Measurements from ENCODE around the gene ZDHHC11.
"Not testable (repeated sequence)": the region's sequence is repeated elsewhere in the genome, so short reads cannot be mapped to it uniquely, and the experiment has no call there.

Gene ZDHHC11

DNA sequence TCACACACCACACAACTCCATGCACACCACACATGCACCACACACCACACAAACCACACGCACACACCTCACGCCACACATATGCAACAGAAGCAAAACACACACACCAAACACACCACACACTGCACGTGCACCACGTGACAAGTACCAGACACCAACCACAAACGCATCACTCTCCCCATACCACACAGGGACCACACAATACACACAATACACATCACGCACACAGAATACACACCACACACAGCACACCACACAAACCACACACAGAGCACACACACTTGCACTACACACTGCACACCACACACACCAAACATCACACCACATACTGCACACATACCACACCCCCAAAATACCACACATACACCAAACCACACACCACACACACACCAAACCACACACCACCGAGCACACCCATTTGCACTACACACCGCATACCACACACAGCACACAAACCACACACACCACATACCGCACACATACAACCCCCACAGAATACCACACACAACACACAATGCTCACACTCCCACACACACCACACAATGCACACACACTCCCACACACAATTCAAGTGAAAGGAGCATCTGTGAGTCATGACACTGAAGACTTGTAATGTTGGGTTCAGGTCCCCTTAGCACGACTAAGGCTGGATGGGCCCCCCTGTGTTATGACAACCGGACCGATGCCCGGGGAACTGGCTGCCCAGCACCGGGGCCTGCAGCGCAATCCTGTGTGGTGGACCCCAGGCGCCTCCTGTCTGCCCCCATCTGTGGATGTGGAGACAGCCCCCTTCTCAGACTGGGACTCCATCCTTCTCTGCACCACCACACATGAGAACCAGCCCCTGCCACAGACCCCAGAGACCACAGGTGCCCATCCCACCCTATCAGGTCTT is 6.0 kb upstream of the ZDHHC11 start:
- DNase-seq = no peak

DNA sequence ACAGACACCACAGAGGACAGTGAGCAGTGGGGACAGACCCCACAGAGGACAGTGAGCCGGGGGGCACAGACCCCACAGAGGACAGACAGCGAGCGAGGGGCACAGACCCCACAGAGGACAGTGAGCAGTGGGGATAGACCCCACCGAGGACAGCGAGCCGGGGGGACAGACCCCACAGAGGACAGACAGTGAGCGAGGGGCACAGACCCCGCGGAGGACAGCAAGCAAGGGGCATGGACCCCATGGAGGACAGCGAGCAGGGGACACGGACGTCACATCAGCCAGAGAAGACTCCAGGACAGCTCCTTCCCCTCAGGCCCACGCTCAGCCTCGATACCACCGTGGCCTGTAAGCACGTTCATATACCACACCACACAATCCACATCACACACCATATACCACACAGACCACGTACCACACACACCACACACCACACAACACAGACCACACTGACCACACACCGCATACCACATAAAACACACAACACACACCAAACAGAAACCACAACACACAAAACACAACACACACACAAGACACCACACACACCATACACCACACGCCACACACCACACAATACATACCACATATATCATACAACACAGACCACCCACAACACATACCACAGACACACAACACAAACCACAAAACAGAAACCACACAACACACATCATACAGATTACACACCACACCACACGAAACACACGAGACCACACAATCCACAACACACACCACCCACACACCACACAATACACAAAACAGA is 5.2 kb upstream of the ZDHHC11 start:
- peak in 1 of 2 experiments; percentile 24 for DNase-seq

DNA sequence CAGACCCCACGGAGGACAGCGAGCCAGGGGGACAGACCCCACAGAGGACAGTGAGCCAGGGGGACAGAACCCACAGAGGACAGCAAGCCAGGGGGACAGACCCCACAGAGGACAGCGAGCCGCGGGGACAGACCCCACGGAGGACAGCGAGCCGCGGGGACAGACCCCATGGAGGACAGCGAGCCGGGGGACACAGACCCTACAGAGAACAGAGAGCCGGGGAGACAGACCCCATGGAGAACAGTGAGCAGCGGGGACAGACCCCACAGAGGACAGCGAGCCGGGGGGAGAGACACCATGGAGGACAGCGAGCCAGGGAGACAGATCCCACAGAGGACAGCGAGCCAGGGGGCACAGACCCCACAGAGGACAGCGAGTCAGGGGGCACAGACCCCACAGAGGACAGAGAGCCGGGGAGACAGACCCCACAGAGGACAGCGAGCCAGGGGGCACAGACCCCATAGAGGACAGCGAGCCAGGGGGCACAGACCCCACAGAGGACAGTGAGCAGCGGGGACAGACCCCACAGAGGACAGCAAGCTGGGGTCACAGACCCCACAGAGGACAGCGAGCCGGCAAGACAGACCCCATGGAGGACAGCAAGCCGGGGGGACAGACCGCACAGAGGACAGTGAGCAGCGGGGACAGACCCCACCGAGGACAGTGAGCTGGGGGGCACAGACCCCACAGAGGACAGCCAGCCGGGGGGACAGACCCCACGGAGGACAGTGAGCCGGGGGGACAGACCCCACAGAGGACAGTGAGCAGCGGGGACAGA is 4.4 kb upstream of the ZDHHC11 start:
- DNase-seq = no peak

DNA sequence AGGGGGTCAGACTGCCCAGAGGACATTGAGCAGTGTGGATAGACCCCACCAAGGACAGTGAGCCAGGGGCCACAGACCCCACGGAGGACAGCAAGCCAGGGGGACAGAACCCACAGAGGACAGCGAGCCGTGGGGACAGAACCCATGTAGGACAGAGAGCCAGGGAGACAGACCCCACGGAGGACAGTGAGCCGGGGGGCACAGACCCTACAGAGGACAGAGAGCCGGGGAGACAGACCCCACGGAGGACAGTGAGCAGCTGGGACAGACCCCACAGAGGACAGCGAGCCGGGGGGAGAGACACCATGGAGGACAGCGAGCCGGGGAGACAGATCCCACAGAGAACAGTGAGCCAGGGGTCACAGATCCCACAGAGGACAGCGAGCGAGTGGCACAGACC is 3.4 kb upstream of the ZDHHC11 start:
- no peak for DNase-seq

DNA sequence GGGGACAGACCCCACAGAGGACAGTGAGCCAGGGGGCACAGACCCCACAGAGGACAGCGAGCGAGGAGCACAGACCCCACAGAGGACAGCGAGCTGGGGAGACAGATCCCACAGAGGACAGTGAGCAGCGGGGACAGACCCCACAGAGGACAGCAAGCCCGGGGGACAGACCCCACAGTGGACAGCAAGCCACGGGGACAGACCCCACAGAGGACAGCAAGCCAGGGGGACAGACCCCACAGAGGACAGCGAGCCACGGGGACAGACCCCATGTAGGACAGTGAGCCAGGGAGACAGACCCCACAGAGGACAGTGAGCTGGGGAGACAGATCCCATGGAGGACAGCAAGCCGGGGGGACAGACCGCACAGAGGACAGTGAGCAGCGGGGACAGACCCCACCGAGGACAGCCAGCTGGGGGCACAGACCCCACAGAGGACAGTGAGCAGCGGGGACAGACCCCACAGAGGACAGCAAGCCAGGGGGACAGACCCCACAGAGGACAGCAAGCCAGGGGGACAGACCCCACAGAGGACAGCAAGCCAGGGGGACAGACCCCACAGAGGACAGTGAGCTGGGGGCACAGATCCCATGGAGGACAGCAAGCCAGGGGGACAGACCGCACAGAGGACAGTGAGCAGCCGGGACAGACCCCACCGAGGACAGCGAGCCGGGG is 2.8 kb upstream of the ZDHHC11 start:
- DNase-seq = not testable (repeated sequence)

DNA sequence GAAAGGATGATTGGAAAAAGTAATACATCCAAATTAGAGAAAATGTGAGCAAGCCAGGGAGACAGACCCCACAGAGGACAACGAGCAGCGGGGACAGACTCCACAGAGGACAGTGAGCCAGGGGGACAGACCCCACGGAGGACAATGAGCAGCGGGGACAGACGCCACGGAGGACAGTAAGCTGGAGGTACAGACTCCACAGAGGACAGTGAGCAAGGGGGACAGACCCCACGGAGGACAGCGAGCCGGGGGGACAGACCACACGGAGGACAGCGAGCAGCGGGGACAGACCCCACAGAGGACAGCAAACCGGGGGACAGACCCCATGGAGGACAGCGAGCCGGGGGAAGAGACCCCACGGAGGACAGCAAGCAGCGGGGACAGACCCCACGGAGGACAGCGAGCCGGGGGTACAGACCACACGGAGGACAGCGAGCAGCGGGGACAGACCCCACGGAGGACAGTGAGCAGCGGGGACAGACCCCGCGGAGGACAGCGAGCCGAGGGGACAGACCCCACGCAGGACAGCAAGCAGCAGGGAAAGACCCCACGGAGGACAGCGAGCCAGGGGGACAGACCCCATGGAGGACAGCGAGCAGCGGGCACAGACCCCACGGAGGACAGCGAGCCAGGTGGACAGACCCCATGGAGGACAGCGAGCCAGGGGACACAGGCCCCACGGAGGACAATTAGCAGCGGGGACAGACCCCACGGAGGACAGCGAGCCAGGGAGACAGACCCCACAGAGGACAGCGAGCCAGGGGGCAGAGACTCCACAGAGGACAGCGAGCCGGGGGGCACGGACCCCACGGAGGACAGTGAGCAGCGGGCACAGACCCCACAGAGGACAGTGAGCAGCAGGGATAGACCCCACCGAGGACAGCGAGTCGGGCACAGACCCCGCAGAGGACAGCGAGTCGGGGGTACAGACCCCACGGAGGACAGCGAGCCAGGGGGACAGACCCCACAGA is 1.9 kb upstream of the ZDHHC11 start:
- DNase-seq = no peak

DNA sequence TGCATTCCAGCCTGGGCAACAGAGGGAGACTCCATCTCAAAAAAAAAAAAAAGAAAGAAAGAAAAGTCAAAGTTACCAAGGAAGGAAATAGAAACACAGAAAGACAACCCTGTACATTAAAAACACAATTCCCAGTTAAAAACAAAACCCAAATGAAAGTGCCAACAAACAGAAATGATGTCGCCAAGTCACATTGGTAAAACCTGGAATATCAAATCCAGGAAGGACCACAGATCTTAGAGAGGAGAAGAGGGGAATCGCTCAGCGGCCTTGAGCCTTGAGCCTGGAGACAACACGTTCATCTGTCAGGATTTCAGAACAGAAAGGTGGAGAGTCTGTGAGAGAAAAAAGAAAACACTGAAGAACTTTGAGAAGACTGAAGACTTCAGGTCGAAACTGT is 1.2 kb upstream of the ZDHHC11 start:
- no peak for DNase-seq

DNA sequence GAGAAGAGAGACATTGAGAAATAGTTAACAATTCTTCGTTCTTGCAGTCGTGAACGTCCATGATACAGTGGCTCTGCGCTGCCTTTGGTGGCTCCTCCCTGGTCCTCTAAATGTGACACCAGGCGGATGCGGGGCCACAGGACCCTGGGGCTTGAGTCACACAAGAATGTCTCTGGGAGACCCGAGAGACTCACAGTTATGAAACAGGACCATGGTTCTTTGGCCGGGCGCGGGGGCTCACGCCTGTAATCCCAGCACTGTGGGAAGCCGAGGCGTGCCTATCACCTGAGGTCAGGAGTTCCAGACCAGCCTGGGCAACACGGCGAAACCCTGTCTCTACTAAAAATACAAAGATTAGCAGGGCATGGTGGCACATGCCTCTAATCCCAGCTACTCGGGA is 767 bp upstream of the ZDHHC11 start:
- DNase-seq = no peak

DNA sequence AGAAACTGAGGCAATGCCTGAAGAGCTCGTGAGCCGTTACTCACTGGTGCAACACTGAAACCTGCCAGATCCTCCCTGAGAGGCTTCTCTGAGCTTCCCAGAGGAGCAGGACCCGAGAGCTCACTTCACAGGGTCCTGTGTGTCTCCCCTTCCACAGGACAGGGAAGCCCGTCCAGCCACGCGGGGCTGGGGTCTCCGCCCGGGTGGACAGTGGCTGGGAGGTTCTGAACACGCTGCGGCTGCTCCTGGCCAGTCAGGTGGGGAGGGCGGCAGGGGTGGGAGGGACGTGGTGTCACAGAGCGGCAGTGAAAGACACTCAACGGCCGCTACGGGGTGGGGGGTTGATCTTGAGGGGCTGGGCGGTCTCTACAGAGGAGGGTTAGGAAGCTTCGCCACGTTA is 290 bp upstream of the ZDHHC11 start:
- DNase-seq = peak in 1 of 2 experiments; percentile 11

DNA sequence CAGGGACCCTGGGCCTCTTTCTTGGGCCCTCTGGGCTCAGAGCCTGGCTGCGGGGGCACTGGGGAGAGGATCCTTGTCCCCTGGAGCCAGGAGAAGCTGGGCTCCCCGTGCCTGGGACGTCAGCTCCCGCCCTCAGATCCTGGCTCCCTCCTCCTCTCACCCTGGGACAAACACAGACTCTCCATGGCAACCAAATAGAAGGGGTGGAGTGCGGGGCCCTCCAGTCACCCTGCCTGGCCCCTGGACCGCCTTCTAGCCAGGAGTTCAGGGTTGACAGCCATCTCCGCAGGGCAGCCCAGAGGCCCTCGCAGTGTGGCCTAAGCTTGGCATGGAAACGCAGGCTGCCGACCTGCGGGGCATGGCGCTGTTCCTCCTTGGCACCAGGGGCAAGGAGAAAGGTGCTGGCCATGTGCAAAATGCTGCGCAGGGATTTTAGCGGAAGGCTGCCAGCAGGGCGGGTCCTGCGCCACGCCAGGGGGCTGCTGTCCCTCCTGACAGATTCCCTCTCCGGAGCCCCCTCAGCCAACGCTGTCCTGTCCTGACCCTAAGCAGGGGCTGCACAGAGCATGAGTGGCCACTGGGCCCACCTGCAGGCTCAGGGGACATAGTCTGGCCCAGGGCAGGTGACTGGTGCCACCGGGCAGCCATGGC is 1.0 kb downstream of the ZDHHC11 start:
- no peak for DNase-seq

DNA sequence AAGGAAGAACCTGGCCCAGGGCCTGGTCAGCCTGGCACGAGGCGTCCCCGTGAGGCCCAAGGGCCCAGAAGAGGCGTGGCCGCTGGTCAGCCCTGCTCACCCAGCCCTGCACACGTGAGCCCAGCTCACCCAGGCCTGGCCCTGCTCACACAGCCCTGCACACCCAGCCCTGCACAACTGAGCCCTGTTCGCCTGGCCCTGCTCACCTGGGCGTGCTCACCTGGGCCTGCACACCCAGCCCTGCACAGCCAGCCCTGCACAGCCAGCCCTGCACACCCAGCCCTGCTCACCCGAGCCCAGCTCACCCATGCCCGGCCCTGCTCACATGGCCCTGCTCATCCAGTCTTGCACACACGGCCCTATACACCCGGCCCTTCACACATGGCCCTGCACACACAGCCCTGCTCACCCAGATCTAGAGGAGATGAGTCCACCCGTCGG is 2.1 kb downstream of the ZDHHC11 start:
- DNase-seq = no peak

DNA sequence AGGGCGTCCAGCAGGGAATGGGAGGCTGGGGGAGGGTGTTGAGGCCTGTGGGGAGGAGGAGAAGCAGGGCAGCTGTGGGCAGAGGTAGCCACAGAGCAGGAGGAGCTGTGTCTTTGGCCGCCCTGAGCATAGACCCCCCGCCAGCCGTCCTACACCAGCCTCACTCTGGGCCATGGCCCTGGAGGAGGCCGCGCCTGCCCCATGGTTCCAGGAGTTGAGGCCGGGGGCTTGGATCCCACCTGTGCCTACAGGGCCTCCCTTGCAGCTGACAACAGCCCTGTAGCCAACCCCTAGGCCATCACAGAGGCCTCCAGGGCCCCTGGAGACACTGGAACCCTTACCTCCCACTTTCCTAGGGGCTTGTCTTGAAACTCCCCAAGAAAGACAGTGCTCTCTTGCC is 3.0 kb downstream of the ZDHHC11 start:
- DNase-seq = not testable (repeated sequence)

DNA sequence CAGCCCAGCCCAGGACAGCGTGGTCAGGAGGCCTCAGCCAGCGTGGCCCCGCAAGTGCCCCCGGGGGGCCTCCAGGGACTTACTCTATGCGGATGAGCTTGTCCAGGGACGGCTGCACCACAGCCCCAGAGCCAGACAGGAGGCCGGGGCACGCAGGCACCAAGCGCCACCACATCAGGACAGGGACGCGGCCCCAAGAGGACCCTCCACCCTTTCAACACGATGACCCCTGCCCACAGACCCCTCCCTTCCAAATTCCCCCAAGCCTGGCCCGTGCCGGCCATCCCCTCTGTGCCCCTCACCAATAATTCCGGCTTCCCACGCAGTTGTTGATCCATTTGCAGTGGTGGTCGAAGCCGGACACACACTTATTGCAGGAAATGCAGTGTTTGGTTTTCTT is 3.6 kb downstream of the ZDHHC11 start:
- not testable (repeated sequence) for DNase-seq

DNA sequence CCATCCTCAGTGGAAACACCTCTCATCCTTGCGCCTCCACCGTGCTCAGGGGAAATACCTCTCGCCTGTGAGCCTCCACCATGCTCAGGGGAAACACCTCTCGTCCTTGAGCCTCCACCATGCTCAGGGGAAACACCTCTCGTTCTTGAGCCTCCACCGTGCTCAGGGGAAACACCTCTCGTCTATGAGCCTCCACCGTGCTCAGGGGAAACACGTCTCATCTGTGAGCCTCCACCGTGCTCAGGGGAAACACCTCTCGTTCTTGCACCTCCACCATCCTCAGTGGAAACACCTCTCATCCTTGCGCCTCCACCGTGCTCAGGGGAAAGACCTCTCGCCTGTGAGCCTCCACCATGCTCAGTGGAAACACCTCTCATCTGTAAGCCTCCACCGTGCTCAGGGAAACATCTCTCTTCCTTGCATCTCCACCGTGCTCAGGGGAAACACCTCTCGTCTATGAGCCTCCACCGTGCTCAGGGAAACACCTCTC is 4.1 kb downstream of the ZDHHC11 start:
- DNase-seq = not testable (repeated sequence)

DNA sequence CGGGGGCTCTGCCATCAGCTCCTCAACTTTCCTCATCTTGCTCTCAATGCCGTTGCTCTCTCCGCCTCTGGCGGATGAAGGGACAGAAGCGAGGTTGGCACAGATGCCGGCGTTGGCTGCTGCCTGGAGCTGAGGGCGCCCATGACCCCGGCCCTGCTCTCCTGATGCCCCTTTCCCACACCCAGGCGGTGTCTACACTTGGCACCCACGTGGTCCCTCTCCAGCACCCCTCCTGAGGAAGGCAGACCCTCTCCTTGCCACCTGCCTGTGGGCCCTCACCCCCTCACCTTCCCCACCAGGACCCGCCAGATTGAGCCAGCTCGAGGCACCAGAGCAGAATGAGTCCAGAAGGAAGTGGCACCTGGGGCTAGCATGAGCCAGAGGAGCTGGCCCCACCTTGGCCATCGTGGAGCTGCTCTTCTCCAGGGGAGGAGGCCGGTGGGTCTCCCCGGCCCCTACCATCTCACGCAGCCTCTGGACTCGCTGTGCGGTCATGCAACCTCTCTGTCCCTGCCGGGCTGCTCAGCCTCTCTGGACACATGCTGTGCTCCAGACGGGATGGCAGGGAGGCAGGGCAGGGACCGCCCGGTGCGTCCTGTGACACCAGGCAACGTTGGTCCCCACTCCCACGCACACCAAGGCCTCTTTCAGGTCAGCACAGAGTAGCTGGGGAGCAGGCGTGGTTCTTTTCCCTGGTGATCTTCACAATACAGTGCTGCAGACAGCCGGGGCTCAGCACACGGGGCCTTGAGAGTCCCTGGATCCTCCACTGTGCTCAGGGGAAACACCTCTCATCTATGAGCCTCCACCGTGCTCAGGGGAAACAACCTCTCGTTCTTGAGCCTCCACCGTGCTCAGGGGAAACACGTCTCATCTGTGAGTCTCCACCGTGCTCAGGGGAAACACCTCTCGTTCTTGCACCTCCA is 4.8 kb downstream of the ZDHHC11 start:
- not testable (repeated sequence) for DNase-seq

DNA sequence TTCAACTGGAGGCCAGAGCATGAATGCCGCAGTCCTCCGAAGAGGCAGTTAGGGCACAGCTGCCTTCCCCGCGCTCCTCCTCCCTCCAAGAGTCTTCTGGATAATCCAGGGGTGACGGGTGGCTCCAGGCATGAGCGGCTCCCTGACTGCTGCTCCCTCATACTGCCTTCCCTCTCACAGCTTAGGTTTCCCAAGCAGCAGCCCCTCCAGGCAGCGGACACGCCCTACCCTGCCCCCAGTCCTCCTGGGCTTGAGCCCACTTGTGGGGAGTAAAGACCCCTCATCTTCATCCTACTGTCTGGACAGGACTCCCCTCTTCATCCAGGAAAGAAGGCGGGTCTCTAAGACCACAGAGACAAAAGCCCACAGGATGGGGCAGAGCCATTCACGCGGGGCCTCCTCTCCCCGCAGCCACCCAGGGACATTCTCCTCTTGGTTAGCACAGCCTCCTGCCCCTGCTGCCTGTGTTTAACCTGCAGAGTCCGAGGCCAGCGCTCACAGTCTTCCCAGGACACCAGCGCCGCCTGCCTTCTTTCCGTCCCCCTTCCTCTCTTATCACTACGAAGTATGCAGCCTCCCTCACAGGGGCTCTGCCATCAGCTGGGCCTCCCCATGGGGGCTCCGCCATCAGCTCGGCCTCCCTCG is 5.6 kb downstream of the ZDHHC11 start:
- not testable (repeated sequence) for DNase-seq

DNA sequence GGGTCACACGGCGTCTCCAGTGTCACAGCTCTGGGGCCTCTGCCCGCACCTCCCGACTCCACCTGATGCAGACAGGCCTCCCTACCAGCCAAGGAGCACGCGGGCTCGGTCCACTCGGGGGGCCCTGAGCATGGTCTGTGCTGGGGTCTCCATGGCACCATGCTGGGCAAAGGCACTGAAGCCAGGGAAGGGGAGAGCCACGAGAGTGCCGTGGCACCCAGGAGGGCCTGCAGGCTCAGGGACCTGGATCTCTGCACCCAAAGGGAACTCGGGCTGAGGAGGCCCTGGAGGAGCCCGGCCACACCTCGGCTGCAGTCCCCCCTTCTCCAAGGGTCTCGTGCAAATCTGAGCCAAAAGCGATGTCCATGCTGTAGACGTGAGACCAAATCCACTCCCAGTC is 6.4 kb downstream of the ZDHHC11 start:
- DNase-seq = not testable (repeated sequence)

DNA sequence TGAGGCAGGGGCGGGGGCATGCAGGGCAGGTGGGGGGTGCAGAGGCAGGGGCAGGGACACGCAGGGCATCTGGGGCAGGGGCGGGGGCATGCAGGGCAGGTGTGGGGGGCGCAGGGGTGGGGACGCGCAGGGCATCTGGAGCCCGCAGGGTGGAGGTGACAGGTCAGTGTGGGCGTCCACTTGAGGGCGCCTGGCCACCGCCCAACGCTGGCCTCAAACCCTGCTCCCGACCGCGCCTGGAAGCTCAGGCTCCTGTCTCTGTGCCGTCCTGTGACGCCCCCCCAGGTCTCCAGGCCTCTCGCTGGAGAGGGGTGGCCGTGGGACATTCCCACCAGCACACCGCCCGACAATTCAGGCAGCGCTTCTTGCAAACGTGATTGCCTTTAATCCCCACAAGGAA is 6.9 kb downstream of the ZDHHC11 start:
- not testable (repeated sequence) for DNase-seq

DNA sequence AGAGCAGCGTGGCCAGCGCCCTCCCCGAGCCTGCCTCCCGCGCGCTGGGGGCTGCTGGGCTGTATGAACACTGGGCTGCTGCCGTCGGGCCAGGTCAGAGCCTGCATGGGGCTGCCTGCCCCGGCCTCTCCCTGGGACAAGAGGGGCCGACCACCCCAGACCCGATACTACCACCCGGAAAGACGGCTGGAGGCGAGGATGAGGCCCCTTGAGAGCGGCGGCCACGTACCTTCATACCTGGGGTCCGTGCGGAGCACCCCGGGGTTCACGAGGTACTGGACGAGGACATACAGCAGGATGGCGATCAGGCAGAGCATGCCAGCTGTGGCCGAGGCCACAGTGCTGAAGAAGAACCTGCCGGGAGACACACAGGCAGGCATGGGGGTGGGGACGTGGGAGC is 7.4 kb downstream of the ZDHHC11 start:
- not testable (repeated sequence) for DNase-seq

All from NCI-H524 (cell line).